Lung (tissue), 10 donors: ENCODE measurements around the gene CBS. TPM values are rescaled to one million over a fixed set of nuclear protein-coding genes. Genes with fewer than 3 reads are reported as not detected.
"Not testable (repeated sequence)": the region's sequence is repeated elsewhere in the genome, so short reads cannot be mapped to it uniquely, and the experiment has no call there.

ENCODE experiments used
- ATAC-seq: fragments of 200-7000 bp; cut with Tn5 transposase; one replicate; pipeline ENCODE4 v1.9.1; 2020; ENCODE audit warnings: moderate number of reproducible peaks; ENCODE audit not compliant: insufficient read depth, low FRiP score
- DNase-seq, 3 donors: peaks; one replicate each; pipeline ENCODE4 v3.0.0-alpha.2; 2013 to 2017
- H3K27ac ChIP-seq, 2 donors: one replicate each; pipeline ENCODE4 v1.5.1; 2013; ENCODE audit warnings: mild to moderate bottlenecking in 2 of 2, moderate library complexity in 2 of 2, control low read depth in 1 of 2, inconsistent platforms in 1 of 2, low read depth in 1 of 2, low read length in 1 of 2
- H3K27me3 ChIP-seq, 3 donors: one replicate each; pipeline ENCODE4 v1.5.1; 2013; ENCODE audit warnings: low read length in 2 of 3; ENCODE audit not compliant: control insufficient read depth in 3 of 3, insufficient read depth in 3 of 3
- H3K36me3 ChIP-seq, 4 donors: one replicate each; pipeline ENCODE4 v1.5.1; 2013; ENCODE audit warnings: low read length in 4 of 4, mild to moderate bottlenecking in 1 of 4, moderate library complexity in 1 of 4; ENCODE audit not compliant: control insufficient read depth in 4 of 4, insufficient read depth in 4 of 4
- H3K4me1 ChIP-seq, 5 donors: one replicate each; pipeline ENCODE4 v1.5.1; 2013; ENCODE audit warnings: low read length in 5 of 5, mild to moderate bottlenecking in 2 of 5, moderate library complexity in 1 of 5; ENCODE audit not compliant: control insufficient read depth in 5 of 5, insufficient read depth in 5 of 5
- H3K4me3 ChIP-seq: one replicate; pipeline ENCODE4 v1.5.1; 2013; ENCODE audit warnings: mild to moderate bottlenecking, control low read depth, moderate library complexity
- H3K9ac ChIP-seq, 2 donors: one replicate each; pipeline ENCODE4 v1.5.1; 2013; ENCODE audit warnings: low read length in 2 of 2, control low read depth in 1 of 2; ENCODE audit not compliant: insufficient read depth in 1 of 2
- H3K9me3 ChIP-seq, 4 donors: one replicate each; pipeline ENCODE4 v1.5.1; 2013; ENCODE audit warnings: low read length in 3 of 4, mild to moderate bottlenecking in 1 of 4, moderate library complexity in 1 of 4; ENCODE audit not compliant: control insufficient read depth in 4 of 4, insufficient read depth in 3 of 4
- WGBS, 2 donors: extraction: QIAGEN DNeasy Blood & Tissue Kit; methylation state at CpG; one replicate each; pipeline ENCODE4 v1.1.7; 2013; 5-methylcytosine and 5-hydroxymethylcytosine counted together
- polyA plus RNA-seq, 2 donors: library from polyadenylated mRNA; stranded (reverse); fragments of 200-250 nt; gene quantifications; one replicate each; pipeline ENCODE4 v1.2.1, GENCODE V29; 2013
- total RNA-seq, 2 donors: library from RNA; depleted of rRNA in 1 of 2; stranded (reverse); fragments of >200 nt in 1 of 2; gene quantifications; one replicate each; pipeline ENCODE4 v1.2.1, GENCODE V29; 2014 to 2021
- donor health status: Bipolar disorder and iron deficiency.
- donor health status: healthy.
- donor health status: DM: yes; HTN: yes; CAD: no.

The CBS gene
- total and polyA plus RNA-seq, 4 donors = 3.6 to 47.7 (median 27.5) TPM

- H3K9ac ChIP-seq, H3K4me3 ChIP-seq, H3K4me1 ChIP-seq, H3K9me3 ChIP-seq, H3K27me3 ChIP-seq, H3K36me3 ChIP-seq, DNase-seq, ATAC-seq, H3K27ac ChIP-seq: not testable (repeated sequence)
- no CpG with 5 or more reads among the region's 77 CpGs for WGBS, 2 donors
Observed at GRCh38 chr21:43076023-43076637, 495 bp upstream of the CBS start.

- not testable (repeated sequence) for H3K4me1 ChIP-seq, H3K4me3 ChIP-seq, H3K9me3 ChIP-seq, DNase-seq, H3K36me3 ChIP-seq, H3K27ac ChIP-seq, H3K27me3 ChIP-seq, H3K9ac ChIP-seq
- WGBS, 2 donors = no CpG with 5 or more reads among the region's 74 CpGs
- ATAC-seq = peak; percentile 34
Observed at GRCh38 chr21:43074401-43075169, 1.1 kb downstream of the CBS start.

DNA sequence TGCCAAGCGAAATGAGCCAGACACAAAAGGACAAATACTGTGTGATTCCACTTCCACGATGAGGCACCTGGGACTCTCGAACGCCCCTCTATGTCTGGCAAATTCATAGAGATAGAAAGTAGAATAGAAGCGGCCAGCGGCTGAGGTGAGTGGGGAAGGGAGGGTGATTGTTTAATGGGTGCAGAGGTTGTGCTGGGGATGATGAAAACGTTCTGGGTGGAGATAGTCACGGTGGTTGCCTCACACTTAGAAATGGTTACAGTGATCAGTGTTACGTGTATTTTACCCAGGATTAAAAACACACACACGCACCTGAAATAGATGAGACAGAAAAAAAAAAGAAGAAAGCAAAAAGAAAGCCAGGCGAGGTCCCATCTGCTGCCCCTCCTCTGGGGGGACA, 2.9 kb downstream of the CBS start:
- ATAC-seq, H3K4me3 ChIP-seq, H3K9ac ChIP-seq, H3K9me3 ChIP-seq, H3K27me3 ChIP-seq, H3K36me3 ChIP-seq, DNase-seq, H3K4me1 ChIP-seq, H3K27ac ChIP-seq: not testable (repeated sequence)
- WGBS, 2 donors = no CpG with 5 or more reads among the region's 11 CpGs

DNA sequence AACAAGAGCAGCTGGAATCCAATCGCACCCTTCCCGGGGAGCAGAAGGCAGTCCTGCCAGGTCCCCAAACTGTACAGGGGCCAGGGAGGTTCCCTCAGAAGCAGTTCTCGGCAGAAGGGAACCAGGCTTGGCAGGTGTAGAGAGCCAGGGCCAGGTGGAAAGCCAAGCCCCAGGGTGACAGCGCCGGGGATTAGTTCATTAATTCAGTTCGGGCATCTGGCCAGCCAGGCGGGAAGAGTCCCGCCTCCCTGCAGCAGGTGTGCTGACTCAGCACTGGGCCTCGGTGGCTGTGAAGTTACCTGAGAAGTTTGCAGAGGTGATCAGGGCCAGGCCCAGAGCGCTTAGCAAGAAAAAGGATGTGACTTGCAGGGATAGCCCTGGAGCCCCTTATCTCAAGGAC, 6.0 kb downstream of the CBS start:
- not testable (repeated sequence) for DNase-seq, H3K4me1 ChIP-seq, H3K9ac ChIP-seq, H3K9me3 ChIP-seq, ATAC-seq, H3K4me3 ChIP-seq, H3K27ac ChIP-seq, H3K36me3 ChIP-seq, H3K27me3 ChIP-seq
- WGBS, 2 donors = 100% methylated on average over 1 of the region's 10 CpGs; no CpG with 5 or more reads in 1 of the 2 donors

- not testable (repeated sequence) for H3K4me1 ChIP-seq, H3K9ac ChIP-seq, H3K27ac ChIP-seq, H3K27me3 ChIP-seq, H3K4me3 ChIP-seq, H3K9me3 ChIP-seq, ATAC-seq, DNase-seq, H3K36me3 ChIP-seq
- WGBS, 2 donors = 89 to 100% methylated on average over 1 to 4 of the region's 12 CpGs
Observed at GRCh38 chr21:43068065-43068464, 7.6 kb downstream of the CBS start.

GRCh38 chr21:43066690-43067089, 8.9 kb downstream of the CBS start:
- not testable (repeated sequence) for H3K4me1 ChIP-seq, DNase-seq, H3K9ac ChIP-seq, ATAC-seq, H3K36me3 ChIP-seq, H3K27ac ChIP-seq, H3K27me3 ChIP-seq, H3K9me3 ChIP-seq, H3K4me3 ChIP-seq
- 85 to 89% methylated on average over 1 to 8 of the region's 12 CpGs for WGBS, 2 donors

DNA sequence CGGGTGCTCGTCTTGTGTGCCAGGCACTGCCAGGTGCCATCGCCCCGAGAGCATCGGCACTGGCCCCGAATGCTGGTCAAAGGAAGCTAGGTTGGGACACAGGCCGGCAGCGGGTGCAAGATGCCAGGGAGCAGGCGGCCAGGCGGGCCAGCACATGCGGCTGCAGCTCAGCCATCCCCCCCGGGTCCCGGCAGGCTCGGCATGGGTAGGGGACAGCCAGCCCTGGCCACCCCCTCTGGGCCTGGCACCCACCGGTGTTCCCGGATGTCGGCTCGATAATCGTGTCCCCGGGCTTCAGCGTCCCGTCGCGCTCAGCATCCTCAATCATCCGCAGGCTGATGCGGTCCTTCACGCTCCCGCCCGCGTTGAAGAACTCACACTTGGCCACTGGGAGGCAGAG, 9.6 kb downstream of the CBS start:
- H3K9me3 ChIP-seq, H3K4me3 ChIP-seq, H3K36me3 ChIP-seq, DNase-seq, H3K27ac ChIP-seq, H3K9ac ChIP-seq, H3K4me1 ChIP-seq, H3K27me3 ChIP-seq, ATAC-seq: not testable (repeated sequence)
- WGBS, 2 donors = 97% methylated on average over 18 of the region's 30 CpGs; no CpG with 5 or more reads in 1 of the 2 donors

DNA sequence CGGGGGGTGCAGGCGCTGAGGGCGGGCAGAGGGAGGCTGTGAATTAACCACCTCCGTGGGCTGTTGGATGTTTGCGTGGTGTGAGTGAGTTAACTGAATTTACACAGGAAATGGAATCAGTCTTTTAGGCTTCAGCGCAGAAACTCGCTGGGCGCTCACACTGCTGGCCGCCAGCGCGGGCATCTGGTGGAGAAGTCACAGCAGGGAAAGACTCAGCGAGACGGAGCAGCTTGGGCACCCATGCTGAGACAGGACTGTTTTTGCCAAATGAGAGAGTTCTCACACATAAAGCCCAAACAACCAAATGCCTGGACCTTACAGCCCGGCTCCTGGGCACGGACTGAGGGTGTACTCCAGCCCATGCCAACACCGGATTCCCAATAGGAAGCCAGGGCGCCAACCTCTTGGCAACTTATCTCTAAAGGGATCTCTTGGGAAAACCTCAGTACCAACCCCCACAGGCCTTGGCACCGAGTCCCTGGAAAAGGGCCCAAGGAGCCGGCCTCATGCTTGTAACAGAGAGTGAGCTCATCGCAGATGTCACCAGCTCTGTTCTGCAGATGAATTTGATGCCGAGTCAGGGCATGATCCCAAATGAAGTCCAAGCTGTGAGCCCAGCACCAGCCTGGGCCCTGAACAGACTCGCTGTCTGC, 11.2 kb downstream of the CBS start:
- not testable (repeated sequence) for H3K4me1 ChIP-seq, H3K27ac ChIP-seq, H3K4me3 ChIP-seq, ATAC-seq, DNase-seq, H3K9ac ChIP-seq, H3K9me3 ChIP-seq, H3K27me3 ChIP-seq, H3K36me3 ChIP-seq
- WGBS, 2 donors = no CpG with 5 or more reads among the region's 22 CpGs
